GM19023 (cell line): ENCODE data around the gene IL1B.

ENCODE experiments used
- ATAC-seq: cut with Tn5 transposase; IDR thresholded peaks from one replicate; pipeline ENCODE4 v1.9.1; 2021; ENCODE audit warnings: mild to moderate bottlenecking, moderate library complexity; ENCODE audit not compliant: unreplicated experiment

Gene IL1B

GRCh38 chr2:112830682-112831512 is 5.7 kb downstream of the IL1B start:
- ATAC-seq = no peak

- ATAC-seq = no peak
Measured at GRCh38 chr2:112829961-112830681, 6.5 kb downstream of the IL1B start.

- no peak for ATAC-seq
Measured at GRCh38 chr2:112829101-112829960, 7.2 kb downstream of the IL1B start.

- no peak for ATAC-seq
Measured at GRCh38 chr2:112828251-112828691, 8.3 kb downstream of the IL1B start.

- no peak for ATAC-seq
Measured at GRCh38 chr2:112827604-112828185, 8.9 kb downstream of the IL1B start.

- ATAC-seq = no peak
Measured at GRCh38 chr2:112827009-112827408, 9.6 kb downstream of the IL1B start.

GRCh38 chr2:112825706-112826105 is 10.9 kb downstream of the IL1B start:
- ATAC-seq = no peak

- ATAC-seq = no peak
Measured at GRCh38 chr2:112824694-112825085, 11.9 kb downstream of the IL1B start.

- ATAC-seq = peak; percentile 22
Measured at GRCh38 chr2:112821682-112822081, 14.9 kb downstream of the IL1B start.

GRCh38 chr2:112821142-112821541 is 15.4 kb downstream of the IL1B start:
- peak; percentile 87 for ATAC-seq

GRCh38 chr2:112820343-112820742 is 16.2 kb downstream of the IL1B start:
- no peak for ATAC-seq

GRCh38 chr2:112819081-112819480 is 17.5 kb downstream of the IL1B start:
- ATAC-seq = no peak

GRCh38 chr2:112818094-112818902 is 18.3 kb downstream of the IL1B start:
- ATAC-seq = no peak

- ATAC-seq = no peak
Measured at GRCh38 chr2:112817082-112817689, 19.4 kb downstream of the IL1B start.

GRCh38 chr2:112814278-112814677 is 22.3 kb downstream of the IL1B start:
- no peak for ATAC-seq

- no peak for ATAC-seq
Measured at GRCh38 chr2:112813280-112813966, 23.2 kb downstream of the IL1B start.

GRCh38 chr2:112812318-112813267 is 24.0 kb downstream of the IL1B start:
- ATAC-seq = peak; percentile 67

GRCh38 chr2:112811841-112812306 is 24.7 kb downstream of the IL1B start:
- no peak for ATAC-seq
